K562 (cell line): ENCODE measurements around the gene EVC. TPM values are rescaled to one million over a fixed set of nuclear protein-coding genes. Genes with fewer than 3 reads are reported as not detected.

Experiments used
- ATAC-seq: fragments of 200-7000 bp; cut with Tn5 transposase; 3 replicates; pipeline ENCODE4 v1.9.1; 2020; ENCODE audit warnings: moderate library complexity
- BruUV-seq: library from RNA; stranded (reverse); fragments of 400-500 nt; replicated peaks from 2 replicates; lab custom pipeline; 2021; lab: Mats Ljungman, UMichigan
- CTCF ChIA-PET: fragments of 300-600 bp; formaldehyde crosslinking; extraction: SDS; loops from one replicate; lab custom pipeline; 2021; ENCODE audit warnings: low intra/inter-chr PET ratio; lab: Yijun Ruan, JAX
- POLR2A ChIA-PET: fragments of 300-600, 350-650 bp; sonication (Branson Sonifier 250); formaldehyde crosslinking; extraction: SDS; loops from one replicate; lab custom pipeline; 2021; ENCODE audit warnings: antibody characterized with exemption, inconsistent platforms; lab: Yijun Ruan, JAX
- DNase-seq, 4 experiments: peaks; one replicate each; pipeline versions ENCODE4 v3.0.0 to v3.0.0-alpha.2; 2011 to 2018; ENCODE audit warnings: low spot score in 3 of 4, mixed read lengths in 3 of 4; ENCODE audit errors: extremely low read depth in 1 of 4
- FAIRE-seq: peaks from 2 replicates; lab custom pipeline; 2011; peaks lifted over from hg19 to GRCh38; lab: Jason Lieb, UNC
- H2AFZ ChIP-seq: 2 replicates; pipeline ENCODE4 v1.6.0; 2011; ENCODE audit warnings: low read depth, low read length, control low read depth, inconsistent platforms
- H3K27ac ChIP-seq: fragments of 200-600 bp; 3 replicates; pipeline ENCODE4 v1.8.0; 2011; ENCODE audit warnings: low read depth, mild to moderate bottlenecking, control low read depth, inconsistent platforms, low read length, moderate library complexity, mixed read lengths; ENCODE audit errors: extremely low read depth
- H3K27me3 ChIP-seq, 2 experiments: fragments of 300-600 bp in 1 of 2; 2 replicates in 1 of 2; 3 replicates in 1 of 2; pipeline versions ENCODE4 v1.6.0 to v1.8.0; 2011; ENCODE audit warnings: inconsistent platforms in 2 of 2, low read length in 2 of 2, mild to moderate bottlenecking in 1 of 2, mixed read lengths in 1 of 2, moderate library complexity in 1 of 2; ENCODE audit not compliant: control insufficient read depth in 2 of 2, insufficient read depth in 2 of 2
- H3K36me3 ChIP-seq: fragments of 300-600 bp; 3 replicates; pipeline ENCODE4 v1.8.0; 2011; ENCODE audit warnings: mild to moderate bottlenecking, low read length, inconsistent platforms; ENCODE audit not compliant: control insufficient read depth, insufficient read depth
- H3K4me1 ChIP-seq, 2 experiments: fragments of 200-600 bp in 1 of 2; replicated peaks in 1 of 2; 2 replicates in 1 of 2; 3 replicates in 1 of 2; pipeline versions ENCODE4 v1.5.1 to v1.8.0; 2011; ENCODE audit warnings: inconsistent platforms in 2 of 2, low read length in 2 of 2, mild to moderate bottlenecking in 1 of 2, mixed read lengths in 1 of 2, moderate library complexity in 1 of 2; ENCODE audit not compliant: control insufficient read depth in 2 of 2, insufficient read depth in 2 of 2
- H3K4me2 ChIP-seq: 2 replicates; pipeline ENCODE4 v1.6.1; 2011; ENCODE audit warnings: low read length, control low read depth, inconsistent platforms, mixed read lengths; ENCODE audit not compliant: insufficient read depth
- H3K4me3 ChIP-seq: fragments of 200-600 bp; sonication (generic), shearing (Covaris generic); 2 replicates; pipeline ENCODE4 v1.5.1; 2016; ENCODE audit warnings: control low read depth, inconsistent platforms
- H3K79me2 ChIP-seq: fragments of 200-600 bp; 3 replicates; pipeline ENCODE4 v1.8.0; 2011; ENCODE audit warnings: low read length, inconsistent platforms; ENCODE audit not compliant: control insufficient read depth, insufficient read depth
- H3K9ac ChIP-seq, 2 experiments: 2 replicates each; pipeline versions ENCODE4 v1.6.0 to v1.6.1; 2011; ENCODE audit warnings: low read depth in 2 of 2, low read length in 2 of 2, control low read depth in 1 of 2, inconsistent platforms in 1 of 2, mild to moderate bottlenecking in 1 of 2, mixed read lengths in 1 of 2; ENCODE audit not compliant: insufficient read depth in 1 of 2
- H3K9me1 ChIP-seq: one replicate; pipeline ENCODE4 v1.6.0; 2011; ENCODE audit warnings: inconsistent platforms, mild to moderate bottlenecking, low read length, moderate library complexity; ENCODE audit not compliant: control insufficient read depth, insufficient read depth
- H3K9me3 ChIP-seq: replicated peaks from 2 replicates; pipeline ENCODE4 v1.5.1; 2011; ENCODE audit warnings: low read depth, low read length, inconsistent platforms; ENCODE audit not compliant: control insufficient read depth, insufficient read depth
- H4K20me1 ChIP-seq: replicated peaks from 2 replicates; pipeline ENCODE4 v1.6.1; 2011; ENCODE audit warnings: low read length, inconsistent platforms, mixed read lengths; ENCODE audit not compliant: control insufficient read depth, insufficient read depth
- ATF3 ChIP-seq, 2 experiments: fragments of 450-650 bp in 1 of 2; sonication (generic) in 1 of 2; formaldehyde crosslinking in 1 of 2; IDR thresholded peaks in 1 of 2; conservative IDR thresholded peaks in 1 of 2; 2 replicates each; pipeline versions ENCODE4 v1.6.1 to v1.8.1; 2016 to 2023; ENCODE audit warnings: mild to moderate bottlenecking in 2 of 2, moderate library complexity in 2 of 2, inconsistent platforms in 1 of 2, missing genetic modification reagents in 1 of 2
- VEZF1 ChIP-seq: fragments of 200-800 bp; sonication (Bioruptor generic); IDR thresholded peaks from 2 replicates; pipeline ENCODE4 v1.6.1; 2017; ENCODE audit warnings: missing genetic modification characterization, missing compliant biosample characterization
- WGBS: fragments of 100-300 bp; shearing (Covaris generic); methylation state at CpG from one replicate; pipeline ENCODE4 v1.1.6; 2016; ENCODE audit warnings: low coverage, mixed read lengths; ENCODE audit not compliant: insufficient coverage; ENCODE audit errors: missing lambda C conversion rate; 5-methylcytosine and 5-hydroxymethylcytosine counted together
- in situ Hi-C: fragments of 300-500 bp; cut with MboI; formaldehyde crosslinking; loops from 4 replicates; pipeline ENCODE4 v1.15.0; 2018; ENCODE audit warnings: inconsistent platforms, mixed read lengths
- intact Hi-C: fragments of 100-400 bp; cut with micrococcal nuclease; formaldehyde crosslinking; loops from 2 replicates; pipeline ENCODE4 v1.14.2; 2022
- polyA plus RNA-seq, 8 experiments: library from polyadenylated mRNA; depleted of rRNA in 4 of 8; stranded (reverse) in 5 of 8; unstranded in 3 of 8; fragments of >200 nt; fragmentation: Nextera tagmentation in 2 of 8; fragmentation: Illumina TruSeq in 1 of 8; extraction: Ambion mirVana in 2 of 8; extraction: Trizol in 1 of 8; gene quantifications; 2 replicates each; pipeline versions ENCODE4 v1.2.1 to v1.2.3, GENCODE V29; 2011 to 2014; ENCODE audit warnings: inconsistent platforms in 1 of 8, missing spikeins in 1 of 8
- total RNA-seq, 7 experiments: library from RNA; depleted of rRNA in 6 of 7; stranded (reverse); fragments of >200 nt in 6 of 7; fragmentation: Illumina TruSeq in 2 of 7; extraction: Trizol in 2 of 7; gene quantifications; 2 replicates each; pipeline versions ENCODE4 v1.2.1 to v1.2.3, GENCODE V29; 2011 to 2021; ENCODE audit warnings: low replicate concordance in 1 of 7

Gene EVC
- total and polyA plus RNA-seq, 9 of the 15 experiments (the other 6 are each of a cell fraction or from before 2014, with no cell fraction given) = 0.03 to 3.2 (median 1.1) TPM

- H3K79me2 ChIP-seq = no peaks in the 10 kb centered on the region
- no peaks in the 10 kb centered on the region for H3K9me1 ChIP-seq
- TF ChIP-seq VEZF1 (CRISPR knock-in tag) = peak; percentile 37; the same call in 1 of the 2 replicates
- TF ChIP-seq ATF3 (IDR thresholded peaks at IDR 0.05) = no peak
- TF ChIP-seq ATF3 (CRISPR knock-in tag; conservative IDR thresholded peaks at IDR 0.05) = no peak
- H4K20me1 ChIP-seq = 0 out of 2 replicates have a peak, but pooled peaks cover 4% of the 10 kb centered on the region
- H3K4me2 ChIP-seq = no peak overlapping the region
- H3K9ac ChIP-seq = no peak overlapping the region
- no peak overlapping the region for H3K4me3 ChIP-seq
- H2AFZ ChIP-seq = no peak overlapping the region
- H3K27ac ChIP-seq = no peak overlapping the region
- DNase-seq = no peak
- FAIRE-seq = no peak
- no TSS peak for BruUV-seq
- ChIA-PET POLR2A (interaction anchor here (1.1 kb wide), 1 partner anchor 27 kb away, joined by 3 read pairs; no protein-coding TSS in a partner anchor), CTCF (no interaction called here)
- peaks cover 14 to 47% of the 10 kb centered on the region in 2 experiments; a peak in 4 of 5 replicates for H3K27me3 ChIP-seq
- no peak for ATAC-seq
- no peaks in the 10 kb centered on the region for H3K4me1 ChIP-seq
- WGBS = 3% methylated on average over 17 of the region's 18 CpGs
- in situ Hi-C loops = no loop called here
- intact Hi-C loops = no loop called here
- H3K9me3 ChIP-seq = no peaks in the 10 kb centered on the region
- no peaks in the 10 kb centered on the region for H3K36me3 ChIP-seq
Measured at GRCh38 chr4:5843573-5844530, 132.9 kb downstream of the EVC start.
